HG02763 (cell line): ENCODE results near the gene SOS2.
"Not testable (repeated sequence)": the region's sequence is repeated elsewhere in the genome, so short reads cannot be mapped to it uniquely, and the experiment has no call there.

Source experiments
- ATAC-seq: cut with Tn5 transposase; IDR thresholded peaks from one replicate; pipeline ENCODE4 v1.9.1; 2021; ENCODE audit warnings: mild to moderate bottlenecking, moderate library complexity; ENCODE audit not compliant: unreplicated experiment

The SOS2 gene

GRCh38 chr14:50228313-50228712 lies 3.1 kb downstream of the SOS2 start:
- ATAC-seq, result no peak

- ATAC-seq, result no peak
Observed at GRCh38 chr14:50225974-50226297, 5.4 kb downstream of the SOS2 start.

- no peak for ATAC-seq
Observed at GRCh38 chr14:50225067-50225973, 6.1 kb downstream of the SOS2 start.

GRCh38 chr14:50222055-50222613 lies 9.2 kb downstream of the SOS2 start:
- ATAC-seq, result no peak

- ATAC-seq, result no peak
Observed at GRCh38 chr14:50218501-50218900, 12.9 kb downstream of the SOS2 start.

GRCh38 chr14:50215416-50215815 lies 16.0 kb downstream of the SOS2 start:
- no peak for ATAC-seq

GRCh38 chr14:50213795-50214194 lies 17.6 kb downstream of the SOS2 start:
- no peak for ATAC-seq

- no peak for ATAC-seq
Observed at GRCh38 chr14:50212726-50213125, 18.7 kb downstream of the SOS2 start.

GRCh38 chr14:50210074-50210473 lies 21.3 kb downstream of the SOS2 start:
- no peak for ATAC-seq

- no peak for ATAC-seq
Observed at GRCh38 chr14:50198499-50198898, 32.9 kb downstream of the SOS2 start.

GRCh38 chr14:50191499-50191898 lies 39.9 kb downstream of the SOS2 start:
- no peak for ATAC-seq

GRCh38 chr14:50186107-50186506 lies 45.3 kb downstream of the SOS2 start:
- ATAC-seq, result no peak

GRCh38 chr14:50173891-50174290 lies 57.5 kb downstream of the SOS2 start:
- ATAC-seq, result no peak

GRCh38 chr14:50171895-50172294 lies 59.5 kb downstream of the SOS2 start:
- ATAC-seq, result no peak

- not testable (repeated sequence) for ATAC-seq
Observed at GRCh38 chr14:50167381-50167780, 64.0 kb downstream of the SOS2 start.

- ATAC-seq, result no peak
Observed at GRCh38 chr14:50156111-50156510, 75.3 kb downstream of the SOS2 start.

GRCh38 chr14:50148799-50149198 lies 82.6 kb downstream of the SOS2 start:
- ATAC-seq, result no peak

- no peak for ATAC-seq
Observed at GRCh38 chr14:50139192-50139591, 92.2 kb downstream of the SOS2 start.

- no peak for ATAC-seq
Observed at GRCh38 chr14:50127802-50128201, 103.6 kb downstream of the SOS2 start.

GRCh38 chr14:50123062-50123461 lies 108.3 kb downstream of the SOS2 start:
- no peak for ATAC-seq

- ATAC-seq, result no peak
Observed at GRCh38 chr14:50122291-50122690, 109.1 kb downstream of the SOS2 start.

GRCh38 chr14:50121486-50121885 lies 109.9 kb downstream of the SOS2 start:
- no peak for ATAC-seq

GRCh38 chr14:50117456-50117855 lies 113.9 kb downstream of the SOS2 start:
- ATAC-seq, result no peak
